ENCODE results near the gene OR2T1.
"Not testable (repeated sequence)": the region's sequence is repeated elsewhere in the genome, so short reads cannot be mapped to it uniquely, and the experiment has no call there.

Gene OR2T1

DNA sequence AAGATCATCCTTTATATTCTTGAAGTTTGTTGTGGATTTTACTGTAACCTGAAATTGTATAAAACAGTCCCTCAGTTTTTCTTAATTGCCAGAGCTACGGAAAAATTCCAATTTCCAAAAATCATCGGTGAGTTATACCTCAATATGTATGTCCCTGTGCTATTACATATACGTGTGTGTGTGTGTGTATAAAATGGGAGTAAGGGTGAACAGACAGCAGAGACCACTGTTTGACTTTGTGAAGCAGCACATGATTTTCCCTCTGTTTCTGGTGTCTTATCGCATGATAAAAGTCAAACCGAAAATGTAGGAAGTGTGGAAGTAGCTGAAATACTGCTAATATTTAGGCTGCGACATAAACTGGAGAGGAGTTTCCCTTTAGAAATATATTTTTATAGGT, 1.2 kb downstream of the OR2T1 start:
- no peaks in the 10 kb centered on the region for H3K9me3 ChIP-seq
- H3K36me3 ChIP-seq = no peaks in the 10 kb centered on the region
- no peak overlapping the region for H3K27ac ChIP-seq
- intact Hi-C loops (cut with DNase I; ENCODE audit: low total_unique reads) = no loop called here
- H3K4me1 ChIP-seq = no peaks in the 10 kb centered on the region
- no peaks in the 10 kb centered on the region for H3K27me3 ChIP-seq
- H3K4me3 ChIP-seq = no peak overlapping the region
- DNase-seq = no peak
- TF ChIP-seq CTCF (IDR thresholded peaks at IDR 0.05) = no peak

DNA sequence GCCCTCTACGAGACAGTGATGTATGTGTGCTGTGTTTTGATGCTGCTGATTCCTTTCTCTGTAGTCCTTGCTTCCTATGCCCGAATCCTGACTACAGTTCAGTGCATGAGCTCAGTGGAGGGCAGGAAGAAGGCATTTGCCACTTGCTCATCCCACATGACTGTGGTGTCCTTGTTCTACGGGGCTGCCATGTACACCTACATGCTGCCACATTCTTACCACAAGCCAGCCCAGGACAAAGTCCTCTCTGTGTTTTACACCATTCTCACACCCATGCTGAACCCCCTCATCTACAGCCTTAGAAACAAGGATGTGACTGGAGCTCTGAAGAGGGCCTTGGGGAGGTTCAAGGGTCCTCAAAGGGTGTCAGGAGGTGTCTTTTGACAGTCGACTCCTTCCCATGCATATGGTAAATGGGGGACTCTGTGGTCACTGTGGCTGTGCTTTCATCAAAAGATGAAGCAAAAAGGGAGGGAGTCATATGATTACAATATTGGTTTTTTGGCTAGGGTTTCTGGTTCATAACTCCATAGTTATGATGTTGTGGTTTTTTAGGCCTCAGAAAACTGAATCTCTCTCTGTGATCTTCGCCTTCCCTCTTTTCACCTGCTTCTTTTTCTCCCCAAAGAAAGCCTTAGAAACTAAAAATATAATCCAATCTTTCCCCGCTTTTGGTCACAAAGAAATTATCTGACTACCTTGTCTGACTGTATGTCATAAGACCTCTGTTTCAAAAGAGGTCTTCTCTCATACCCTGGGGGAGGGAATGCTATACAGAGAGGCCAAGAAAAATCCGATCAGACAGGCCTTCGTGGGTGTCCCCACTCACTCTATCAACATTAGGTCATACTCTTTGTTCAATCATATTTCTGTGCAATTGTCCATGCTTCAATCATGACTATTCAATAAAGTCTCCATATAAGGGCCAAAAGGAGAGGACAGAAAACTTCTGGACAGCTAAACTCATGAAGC, 4.2 kb downstream of the OR2T1 start:
- DNase-seq = no peak
- intact Hi-C loops (cut with DNase I; ENCODE audit: low total_unique reads) = no loop called here
- Histone ChIP-seq H3K36me3 (no peaks in the 10 kb centered on the region), H3K9me3 (peaks cover 0 to 10% (median 5%) of the 10 kb centered on the region in 3 donors), H3K4me3 (no peak overlapping the region), H3K27me3 (no peaks in the 10 kb centered on the region), H3K27ac (no peak overlapping the region), H3K4me1 (no peaks in the 10 kb centered on the region)
- no peak for TF ChIP-seq CTCF (IDR thresholded peaks at IDR 0.05)

DNA sequence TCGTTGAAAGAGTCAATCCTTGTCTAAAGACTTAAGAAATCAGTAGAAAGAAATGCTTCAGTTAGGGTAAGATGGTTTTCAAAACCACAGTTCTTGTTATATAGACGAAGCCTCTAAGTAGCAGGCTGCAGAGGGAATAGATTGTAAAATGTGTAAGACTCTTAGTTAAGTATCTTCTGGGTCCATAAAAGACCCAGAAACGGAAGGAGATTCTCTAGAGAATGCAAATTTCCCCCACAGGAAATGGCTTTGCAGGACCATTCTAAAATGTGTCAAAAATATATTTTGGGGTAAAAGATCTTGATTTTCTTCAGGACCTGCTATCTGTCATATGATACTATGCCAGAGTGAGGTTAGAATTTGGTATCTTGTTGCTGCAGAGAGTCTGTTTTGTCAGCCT, 13.4 kb downstream of the OR2T1 start:
- DNase-seq = no peak
- Histone ChIP-seq H3K4me1 (no peaks in the 10 kb centered on the region), H3K4me3 (no peak overlapping the region), H3K27me3 (no peaks in the 10 kb centered on the region), H3K27ac (no peak overlapping the region), H3K36me3 (no peaks in the 10 kb centered on the region), H3K9me3 (peaks cover 0 to 2% (median 0%) of the 10 kb centered on the region in 3 donors)
- intact Hi-C loops (cut with DNase I; ENCODE audit: low total_unique reads) = no loop called here
- no peak for TF ChIP-seq CTCF (IDR thresholded peaks at IDR 0.05)

DNA sequence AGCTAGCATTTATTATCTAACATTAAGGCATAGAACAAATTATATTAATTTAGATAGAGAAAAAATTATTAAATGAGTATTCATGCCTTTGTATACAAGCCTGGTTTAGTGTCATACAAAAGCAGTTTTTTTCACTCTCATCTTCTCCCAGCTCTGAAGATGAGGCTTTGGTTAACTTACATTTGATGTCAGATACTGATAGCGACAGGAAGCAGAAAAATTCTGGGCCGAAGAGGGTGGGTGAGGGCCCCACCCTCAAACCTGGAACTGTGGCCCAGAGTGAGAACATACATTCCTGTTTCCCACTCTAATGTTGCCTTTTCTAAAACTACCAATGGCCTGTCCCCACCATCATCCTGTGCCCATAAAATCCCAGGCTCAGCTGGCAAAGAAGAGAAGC, 15.0 kb downstream of the OR2T1 start:
- Histone ChIP-seq H3K27me3 (no peaks in the 10 kb centered on the region), H3K36me3 (no peaks in the 10 kb centered on the region), H3K27ac (no peak overlapping the region), H3K4me1 (no peaks in the 10 kb centered on the region), H3K9me3 (no peaks in the 10 kb centered on the region), H3K4me3 (no peak overlapping the region)
- no peak for DNase-seq
- intact Hi-C loops (cut with DNase I; ENCODE audit: low total_unique reads) = no loop called here
- TF ChIP-seq CTCF (IDR thresholded peaks at IDR 0.05) = no peak

DNA sequence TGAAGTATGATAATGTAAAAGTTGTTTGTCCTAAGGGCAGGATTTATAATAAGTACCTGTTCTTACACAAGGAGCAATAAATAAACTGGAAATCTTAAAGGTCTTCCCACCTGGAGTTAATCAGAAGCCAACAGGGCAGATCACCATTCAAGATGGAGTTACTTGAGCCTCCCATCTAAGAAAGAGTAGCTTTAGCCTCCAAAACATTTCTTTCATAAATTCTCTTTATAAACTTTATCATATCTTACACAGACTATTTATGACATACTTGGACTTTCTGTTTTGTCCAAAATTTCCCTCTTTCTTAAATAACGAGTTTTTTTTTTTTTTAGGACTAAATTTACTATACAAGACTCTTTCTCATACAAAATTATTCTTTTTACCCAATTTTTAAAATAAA, 18.5 kb downstream of the OR2T1 start:
- H3K27me3 ChIP-seq = no peaks in the 10 kb centered on the region
- no peak overlapping the region for H3K4me3 ChIP-seq
- H3K36me3 ChIP-seq = no peaks in the 10 kb centered on the region
- no peaks in the 10 kb centered on the region for H3K4me1 ChIP-seq
- H3K27ac ChIP-seq = no peak overlapping the region
- no peak for DNase-seq
- intact Hi-C loops (cut with DNase I; ENCODE audit: low total_unique reads) = no loop called here
- H3K9me3 ChIP-seq = no peaks in the 10 kb centered on the region
- TF ChIP-seq CTCF (IDR thresholded peaks at IDR 0.05) = no peak

- H3K27me3 ChIP-seq; DNase-seq; H3K4me3 ChIP-seq; intact Hi-C loops (cut with DNase I; ENCODE audit: low total_unique reads); H3K27ac ChIP-seq; H3K4me1 ChIP-seq; H3K36me3 ChIP-seq; H3K9me3 ChIP-seq: not testable (repeated sequence)
Observed at GRCh38 chr1:248427526-248428191, 24.8 kb downstream of the OR2T1 start.

GRCh38 chr1:248428192-248428533, 25.3 kb downstream of the OR2T1 start:
- H3K27ac ChIP-seq; H3K27me3 ChIP-seq; H3K9me3 ChIP-seq; DNase-seq; H3K36me3 ChIP-seq; H3K4me3 ChIP-seq; intact Hi-C loops (cut with DNase I; ENCODE audit: low total_unique reads); H3K4me1 ChIP-seq: not testable (repeated sequence)

- DNase-seq; intact Hi-C loops (cut with DNase I; ENCODE audit: low total_unique reads); H3K4me3 ChIP-seq; H3K27ac ChIP-seq; H3K9me3 ChIP-seq; H3K36me3 ChIP-seq; H3K27me3 ChIP-seq; H3K4me1 ChIP-seq: not testable (repeated sequence)
Observed at GRCh38 chr1:248431683-248432082, 28.8 kb downstream of the OR2T1 start.

GRCh38 chr1:248432201-248432600, 29.4 kb downstream of the OR2T1 start:
- DNase-seq; H3K4me3 ChIP-seq; H3K36me3 ChIP-seq; intact Hi-C loops (cut with DNase I; ENCODE audit: low total_unique reads); H3K4me1 ChIP-seq; H3K27me3 ChIP-seq; H3K9me3 ChIP-seq; H3K27ac ChIP-seq: not testable (repeated sequence)
